ENCODE data around the gene RNF32. TPM values are rescaled to one million over a fixed set of nuclear protein-coding genes. Genes with fewer than 3 reads are reported as not detected.

The RNF32 gene
- total RNA-seq, 1 experiment from 2014 or later: 3.5 TPM

GRCh38 chr7:156725936-156726335 is 85.4 kb downstream of the RNF32 start:
- Histone ChIP-seq H3K27me3 (ENCODE audit: control insufficient read depth, insufficient read depth, low read length) (no peaks in the 10 kb centered on the region), H3K36me3 (ENCODE audit: control insufficient read depth, insufficient read depth, low read length) (no peaks in the 10 kb centered on the region), H3K4me3 (ENCODE audit: low read depth in 2 of 2, low read length in 2 of 2) (no peak overlapping the region), H3K27ac (ENCODE audit: low read length) (no peak overlapping the region), H3K4me1 (ENCODE audit: control insufficient read depth, insufficient read depth, low read length) (no peaks in the 10 kb centered on the region), H3K9me3 (ENCODE audit: control insufficient read depth, insufficient read depth, low read depth, low read length) (no peaks in the 10 kb centered on the region)
- intact Hi-C loops (cut with micrococcal nuclease; ENCODE audit: unreplicated experiment): no loop called here
- TF ChIP-seq, protein P1, sequence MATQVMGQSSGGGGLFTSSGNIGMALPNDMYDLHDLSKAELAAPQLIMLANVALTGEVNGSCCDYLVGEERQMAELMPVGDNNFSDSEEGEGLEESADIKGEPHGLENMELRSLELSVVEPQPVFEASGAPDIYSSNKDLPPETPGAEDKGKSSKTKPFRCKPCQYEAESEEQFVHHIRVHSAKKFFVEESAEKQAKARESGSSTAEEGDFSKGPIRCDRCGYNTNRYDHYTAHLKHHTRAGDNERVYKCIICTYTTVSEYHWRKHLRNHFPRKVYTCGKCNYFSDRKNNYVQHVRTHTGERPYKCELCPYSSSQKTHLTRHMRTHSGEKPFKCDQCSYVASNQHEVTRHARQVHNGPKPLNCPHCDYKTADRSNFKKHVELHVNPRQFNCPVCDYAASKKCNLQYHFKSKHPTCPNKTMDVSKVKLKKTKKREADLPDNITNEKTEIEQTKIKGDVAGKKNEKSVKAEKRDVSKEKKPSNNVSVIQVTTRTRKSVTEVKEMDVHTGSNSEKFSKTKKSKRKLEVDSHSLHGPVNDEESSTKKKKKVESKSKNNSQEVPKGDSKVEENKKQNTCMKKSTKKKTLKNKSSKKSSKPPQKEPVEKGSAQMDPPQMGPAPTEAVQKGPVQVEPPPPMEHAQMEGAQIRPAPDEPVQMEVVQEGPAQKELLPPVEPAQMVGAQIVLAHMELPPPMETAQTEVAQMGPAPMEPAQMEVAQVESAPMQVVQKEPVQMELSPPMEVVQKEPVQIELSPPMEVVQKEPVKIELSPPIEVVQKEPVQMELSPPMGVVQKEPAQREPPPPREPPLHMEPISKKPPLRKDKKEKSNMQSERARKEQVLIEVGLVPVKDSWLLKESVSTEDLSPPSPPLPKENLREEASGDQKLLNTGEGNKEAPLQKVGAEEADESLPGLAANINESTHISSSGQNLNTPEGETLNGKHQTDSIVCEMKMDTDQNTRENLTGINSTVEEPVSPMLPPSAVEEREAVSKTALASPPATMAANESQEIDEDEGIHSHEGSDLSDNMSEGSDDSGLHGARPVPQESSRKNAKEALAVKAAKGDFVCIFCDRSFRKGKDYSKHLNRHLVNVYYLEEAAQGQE (IDR thresholded peaks at IDR 0.05; ENCODE audit: insufficient read depth in 1 of 2, low read depth in 2 of 2, low read length in 1 of 2): no peak
- TF ChIP-seq SIN3A (IDR thresholded peaks at IDR 0.05; ENCODE audit: borderline replicate concordance, insufficient read depth, low read depth, low read length) (no peak), CTCF (IDR thresholded peaks at IDR 0.05) (no peak)
- in situ Hi-C loops (cut with HindIII; ENCODE audit: low pct_unique_long_range_greater_than_20kb, low sequenced_read_pairs): no loop called here
- POLR2A ChIA-PET: interaction anchor here (0.7 kb wide), 1 partner anchor 498 kb away, joined by 3 read pairs; no protein-coding TSS in a partner anchor
- no TSS peak for BruUV-seq (replicated peaks)
- ATAC-seq (no peak), DNase-seq (ENCODE audit: low read depth, low spot score) (no peak)
- CTCF ChIA-PET: no interaction called here
